SK-N-SH (cell line): ENCODE measurements around the gene GTF3C1. TPM values are rescaled to one million over a fixed set of nuclear protein-coding genes. Genes with fewer than 3 reads are reported as not detected.

ENCODE experiments used
- CTCF ChIA-PET: fragments of 300-600, 350-600 bp; formaldehyde crosslinking; extraction: SDS; loops from one replicate; lab custom pipeline; 2021; lab: Yijun Ruan, JAX
- POLR2A ChIA-PET: fragments of 350-600 bp; sonication (Branson Sonifier 250); formaldehyde crosslinking; extraction: SDS; loops from one replicate; lab custom pipeline; 2020; ENCODE audit warnings: antibody characterized with exemption, inconsistent platforms; lab: Yijun Ruan, JAX
- DNase-seq: peaks from one replicate; pipeline ENCODE4 v3.0.0; 2012
- H2AFZ ChIP-seq: fragments of 200-600 bp; sonication (generic); 2 replicates; pipeline ENCODE4 v1.8.1; 2016; ENCODE audit warnings: antibody characterized with exemption, mild to moderate bottlenecking, low read depth
- H3F3A ChIP-seq: fragments of 200-600 bp; sonication (generic); replicated peaks from 2 replicates; pipeline ENCODE3; 2016; ENCODE audit warnings: antibody characterized with exemption, mild to moderate bottlenecking; ENCODE audit not compliant: insufficient read depth
- H3K27ac ChIP-seq, 2 experiments: fragments of 200-500 bp in 1 of 2; fragments of 200-600 bp in 1 of 2; sonication (Bioruptor generic) in 1 of 2; sonication (generic), shearing (Covaris generic) in 1 of 2; 2 replicates each; pipeline versions ENCODE4 v1.5.1 to v1.6.1; 2014 to 2016; ENCODE audit warnings: low read depth in 2 of 2, inconsistent platforms in 1 of 2, low read length in 1 of 2, mild to moderate bottlenecking in 1 of 2, mixed read lengths in 1 of 2
- H3K27me3 ChIP-seq: fragments of 200-600 bp; sonication (generic), shearing (Covaris generic); 2 replicates; pipeline ENCODE4 v1.6.1; 2016; ENCODE audit warnings: mixed run types; ENCODE audit not compliant: insufficient read depth
- H3K36me3 ChIP-seq, 2 experiments: fragments of 200-500 bp in 1 of 2; fragments of 200-600 bp in 1 of 2; sonication (Bioruptor generic) in 1 of 2; sonication (generic) in 1 of 2; replicated peaks in 1 of 2; 2 replicates each; pipeline versions ENCODE3 to v1.5.1; 2014 to 2016; ENCODE audit warnings: low read length in 1 of 2, mild to moderate bottlenecking in 1 of 2; ENCODE audit not compliant: insufficient read depth in 2 of 2, control insufficient read depth in 1 of 2
- H3K4me1 ChIP-seq, 2 experiments: fragments of 200-500 bp in 1 of 2; fragments of 200-600 bp in 1 of 2; sonication (Bioruptor generic) in 1 of 2; sonication (generic), shearing (Covaris generic) in 1 of 2; 2 replicates each; pipeline versions ENCODE4 v1.5.1 to v1.6.1; 2014 to 2016; ENCODE audit warnings: low read depth in 1 of 2, low read length in 1 of 2, mixed run types in 1 of 2; ENCODE audit not compliant: insufficient read depth in 2 of 2, control insufficient read depth in 1 of 2
- H3K4me2 ChIP-seq: fragments of 200-600 bp; sonication (generic), shearing (Covaris generic); 2 replicates; pipeline ENCODE4 v1.6.1; 2017; ENCODE audit warnings: mixed run types
- H3K4me3 ChIP-seq, 2 experiments: fragments of 200-500 bp in 1 of 2; fragments of 200-600 bp in 1 of 2; sonication (Bioruptor generic) in 1 of 2; sonication (generic), shearing (Covaris generic) in 1 of 2; 2 replicates each; pipeline versions ENCODE4 v1.5.1 to v1.8.1; 2014 to 2016; ENCODE audit warnings: low read depth in 2 of 2, inconsistent platforms in 1 of 2, low read length in 1 of 2, mild to moderate bottlenecking in 1 of 2, mixed read lengths in 1 of 2, moderate library complexity in 1 of 2
- H3K79me2 ChIP-seq: fragments of 200-600 bp; sonication (generic); 2 replicates; pipeline ENCODE4 v1.8.1; 2017; ENCODE audit warnings: mild to moderate bottlenecking; ENCODE audit not compliant: insufficient read depth
- H3K9ac ChIP-seq: fragments of 200-600 bp; sonication (generic); 2 replicates; pipeline ENCODE4 v1.6.1; 2017; ENCODE audit warnings: mixed run types
- H3K9me2 ChIP-seq: fragments of 200-600 bp; sonication (generic); 2 replicates; pipeline ENCODE4 v1.6.1; 2017; ENCODE audit warnings: mixed run types
- H3K9me3 ChIP-seq: fragments of 200-600 bp; sonication (generic); 2 replicates; pipeline ENCODE4 v1.6.1; 2017; ENCODE audit warnings: mixed run types, mild to moderate bottlenecking, moderate library complexity
- H4K20me1 ChIP-seq: fragments of 200-600 bp; sonication (generic); 2 replicates; pipeline ENCODE4 v1.6.1; 2017; ENCODE audit warnings: mild to moderate bottlenecking, mixed run types; ENCODE audit not compliant: insufficient read depth
- ELF1 ChIP-seq: IDR thresholded peaks from 2 replicates; pipeline ENCODE4 v1.4.0; 2012
- EP300 ChIP-seq, 2 experiments: IDR thresholded peaks; 2 replicates each; pipeline versions ENCODE4 v1.4.0 to v1.6.1; 2012; ENCODE audit warnings: borderline replicate concordance in 1 of 2, low read depth in 1 of 2, low read length in 1 of 2
- EZH2phosphoT487 ChIP-seq: fragments of 200-600 bp; sonication (generic); IDR thresholded peaks from 2 replicates; pipeline ENCODE4 v1.6.1; 2017; ENCODE audit warnings: low read depth, mixed run types, mild to moderate bottlenecking, antibody characterized with exemption, moderate library complexity, borderline replicate concordance
- FOSL2 ChIP-seq: IDR thresholded peaks from 2 replicates; pipeline ENCODE4 v1.4.0; 2012; ENCODE audit warnings: low read depth, mild to moderate bottlenecking, moderate library complexity, borderline replicate concordance
- FOXM1 ChIP-seq: IDR thresholded peaks from 2 replicates; pipeline ENCODE4 v1.4.0; 2012; ENCODE audit warnings: low read depth, mild to moderate bottlenecking
- IRF3 ChIP-seq: fragments of 150-350 bp; IDR thresholded peaks from 2 replicates; pipeline ENCODE4 v1.6.1; 2016; ENCODE audit warnings: mild to moderate bottlenecking, low read depth, low read length
- JUND ChIP-seq: IDR thresholded peaks from 2 replicates; pipeline ENCODE4 v1.4.0; 2012
- MXI1 ChIP-seq: IDR thresholded peaks from 2 replicates; pipeline ENCODE4 v1.6.1; 2012; ENCODE audit warnings: mild to moderate bottlenecking, low read depth, low read length, improper control_type of control experiment
- POLR2AphosphoS5 ChIP-seq: IDR thresholded peaks from 2 replicates; pipeline ENCODE4 v1.6.1; 2012; ENCODE audit warnings: low read depth, low read length
- RCOR1 ChIP-seq: fragments of 150-350 bp; IDR thresholded peaks from 2 replicates; pipeline ENCODE4 v1.6.1; 2017; ENCODE audit warnings: antibody characterized with exemption, low read length
- SIN3A ChIP-seq: IDR thresholded peaks from 2 replicates; pipeline ENCODE4 v1.6.1; 2012; ENCODE audit warnings: low read depth, mild to moderate bottlenecking, low read length, moderate library complexity, borderline replicate concordance
- SMC3 ChIP-seq: IDR thresholded peaks from 2 replicates; pipeline ENCODE4 v1.6.1; 2012; ENCODE audit warnings: low read depth, low read length, improper control_type of control experiment
- TCF12 ChIP-seq: IDR thresholded peaks from 2 replicates; pipeline ENCODE4 v1.4.0; 2012
- TEAD4 ChIP-seq: IDR thresholded peaks from 2 replicates; pipeline ENCODE4 v1.4.0; 2012; ENCODE audit warnings: mild to moderate bottlenecking, borderline replicate concordance; ENCODE audit not compliant: insufficient read depth
- WGBS: methylation state at CpG from one replicate; pipeline ENCODE4 v1.1.6; 2017; ENCODE audit warnings: low lambda C conversion rate; 5-methylcytosine and 5-hydroxymethylcytosine counted together
- polyA plus RNA-seq, 3 experiments: library from polyadenylated mRNA; depleted of rRNA; stranded (reverse); fragments of >200 nt; gene quantifications; 2 replicates each; pipeline ENCODE4 v1.2.3, GENCODE V29; 2012
- TF ChIP-seq, protein P1 (sequence below): fragments of 150-350 bp; IDR thresholded peaks from 2 replicates; pipeline ENCODE4 v1.6.1; 2017; ENCODE audit warnings: antibody characterized with exemption, low read length, low read depth, borderline replicate concordance
- TF ChIP-seq, protein P2 (sequence below): fragments of 200-600 bp; sonication (generic); IDR thresholded peaks from 2 replicates; pipeline ENCODE4 v1.6.1; 2017; ENCODE audit warnings: antibody characterized with exemption, mild to moderate bottlenecking, moderate library complexity
- TF ChIP-seq, protein P3 (sequence below): IDR thresholded peaks from 2 replicates; pipeline ENCODE4 v1.4.0; 2012; ENCODE audit warnings: low read depth, borderline replicate concordance

The GTF3C1 gene
- polyA plus RNA-seq, 1 of the 3 experiments (the other 2 are of a cell fraction), result 47.2 TPM

DNA sequence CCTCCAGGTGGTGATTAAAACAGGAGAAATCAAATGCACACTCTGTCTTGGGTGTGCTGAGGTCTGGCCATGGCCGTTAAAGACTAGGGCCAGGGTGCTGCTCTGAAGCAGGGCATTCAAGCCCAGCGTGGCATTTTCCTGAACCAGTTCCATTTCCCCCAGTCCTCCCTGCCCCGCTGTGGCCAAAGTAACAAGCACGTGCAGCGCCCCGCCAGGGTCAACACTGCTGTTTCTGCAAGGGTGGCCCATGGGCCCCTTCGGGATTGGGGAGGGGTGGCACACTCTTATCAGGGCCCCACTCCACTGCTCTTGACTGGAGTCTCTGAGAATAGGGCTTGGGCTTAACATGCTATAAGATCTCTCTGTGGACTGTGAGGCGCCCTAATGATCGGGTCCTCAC, 74.8 kb downstream of the GTF3C1 start:
- CTCF ChIA-PET, result no interaction called here
- H4K20me1 ChIP-seq, result no peaks in the 10 kb centered on the region
- H3K79me2 ChIP-seq, result no peaks in the 10 kb centered on the region
- TF ChIP-seq SIN3A, result no peak
- no peak for TF ChIP-seq EP300 (IDR thresholded peaks at IDR 0.05; ENCODE audit: borderline replicate concordance in 1 of 2, low read depth in 1 of 2, low read length in 1 of 2)
- no peak for TF ChIP-seq SMC3
- no peak for TF ChIP-seq IRF3
- TF ChIP-seq FOXM1, result no peak
- TF ChIP-seq TEAD4, result no peak
- TF ChIP-seq, protein P1, sequence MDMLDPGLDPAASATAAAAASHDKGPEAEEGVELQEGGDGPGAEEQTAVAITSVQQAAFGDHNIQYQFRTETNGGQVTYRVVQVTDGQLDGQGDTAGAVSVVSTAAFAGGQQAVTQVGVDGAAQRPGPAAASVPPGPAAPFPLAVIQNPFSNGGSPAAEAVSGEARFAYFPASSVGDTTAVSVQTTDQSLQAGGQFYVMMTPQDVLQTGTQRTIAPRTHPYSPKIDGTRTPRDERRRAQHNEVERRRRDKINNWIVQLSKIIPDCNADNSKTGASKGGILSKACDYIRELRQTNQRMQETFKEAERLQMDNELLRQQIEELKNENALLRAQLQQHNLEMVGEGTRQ, result no peak
- no peak for TF ChIP-seq POLR2AphosphoS5
- no peak for TF ChIP-seq FOSL2
- TF ChIP-seq, protein P2, sequence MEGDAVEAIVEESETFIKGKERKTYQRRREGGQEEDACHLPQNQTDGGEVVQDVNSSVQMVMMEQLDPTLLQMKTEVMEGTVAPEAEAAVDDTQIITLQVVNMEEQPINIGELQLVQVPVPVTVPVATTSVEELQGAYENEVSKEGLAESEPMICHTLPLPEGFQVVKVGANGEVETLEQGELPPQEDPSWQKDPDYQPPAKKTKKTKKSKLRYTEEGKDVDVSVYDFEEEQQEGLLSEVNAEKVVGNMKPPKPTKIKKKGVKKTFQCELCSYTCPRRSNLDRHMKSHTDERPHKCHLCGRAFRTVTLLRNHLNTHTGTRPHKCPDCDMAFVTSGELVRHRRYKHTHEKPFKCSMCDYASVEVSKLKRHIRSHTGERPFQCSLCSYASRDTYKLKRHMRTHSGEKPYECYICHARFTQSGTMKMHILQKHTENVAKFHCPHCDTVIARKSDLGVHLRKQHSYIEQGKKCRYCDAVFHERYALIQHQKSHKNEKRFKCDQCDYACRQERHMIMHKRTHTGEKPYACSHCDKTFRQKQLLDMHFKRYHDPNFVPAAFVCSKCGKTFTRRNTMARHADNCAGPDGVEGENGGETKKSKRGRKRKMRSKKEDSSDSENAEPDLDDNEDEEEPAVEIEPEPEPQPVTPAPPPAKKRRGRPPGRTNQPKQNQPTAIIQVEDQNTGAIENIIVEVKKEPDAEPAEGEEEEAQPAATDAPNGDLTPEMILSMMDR, result no peak
- TF ChIP-seq RCOR1, result no peak
- no peak for TF ChIP-seq ELF1
- peaks cover 44 to 64% of the 10 kb centered on the region in 2 experiments for H3K36me3 ChIP-seq
- H3F3A ChIP-seq, result peaks cover 25% of the 10 kb centered on the region
- H3K9ac ChIP-seq, result peak overlapping the region; percentile 59; the same call in 1 of the 2 replicates
- no peak overlapping the region for H2AFZ ChIP-seq
- POLR2A ChIA-PET, result no interaction called here
- no peak overlapping the region for H3K4me3 ChIP-seq
- no peaks in the 10 kb centered on the region for H3K27me3 ChIP-seq
- H3K4me1 ChIP-seq, result peaks cover 0 to 24% of the 10 kb centered on the region in 2 experiments; a peak in 2 of 4 replicates
- 100% methylated on average over 5 of the region's 9 CpGs for WGBS
- H3K27ac ChIP-seq, result peak overlapping the region in 1 of 2 experiments; percentile 97; a peak in 2 of 4 replicates
- H3K9me2 ChIP-seq, result no peaks in the 10 kb centered on the region
- H3K4me2 ChIP-seq, result peak overlapping the region; percentile 71; the same call in 1 of the 2 replicates
- no peak for DNase-seq
- H3K9me3 ChIP-seq, result no peaks in the 10 kb centered on the region

DNA sequence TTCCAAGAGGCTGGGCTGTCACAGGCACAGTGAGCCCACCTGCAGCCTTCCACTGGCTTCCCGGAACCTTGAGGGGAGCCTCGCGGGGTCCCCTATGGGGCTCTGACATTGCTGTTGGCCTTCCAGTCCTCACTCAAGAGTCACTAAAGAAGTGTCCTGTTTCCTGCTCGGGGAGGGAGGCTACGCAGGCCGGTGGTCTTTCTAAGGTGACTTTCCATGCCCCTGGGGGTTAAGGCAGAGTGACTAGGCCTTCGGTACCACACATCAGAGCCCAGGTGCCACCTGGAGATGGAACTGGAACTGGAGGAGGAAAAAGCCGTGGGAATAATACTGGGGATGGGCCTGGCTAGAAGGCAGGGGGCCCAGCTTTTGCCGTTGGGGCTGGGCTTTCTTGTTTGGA, 75.7 kb downstream of the GTF3C1 start:
- 100% methylated on average over 2 of the region's 9 CpGs for WGBS

More for the DNA sequence above, 75.7 kb downstream of the GTF3C1 start:
- H3K9ac ChIP-seq, result no peak overlapping the region
- CTCF ChIA-PET, result interaction anchor here (1.3 kb wide), 1 partner anchor 394 kb away, joined by 3 read pairs; no protein-coding TSS in a partner anchor
- DNase-seq, result no peak
- no peaks in the 10 kb centered on the region for H3K9me2 ChIP-seq
- H3K4me1 ChIP-seq, result peaks cover 0 to 24% of the 10 kb centered on the region in 2 experiments; a peak in 2 of 4 replicates
- TF ChIP-seq, protein P3, sequence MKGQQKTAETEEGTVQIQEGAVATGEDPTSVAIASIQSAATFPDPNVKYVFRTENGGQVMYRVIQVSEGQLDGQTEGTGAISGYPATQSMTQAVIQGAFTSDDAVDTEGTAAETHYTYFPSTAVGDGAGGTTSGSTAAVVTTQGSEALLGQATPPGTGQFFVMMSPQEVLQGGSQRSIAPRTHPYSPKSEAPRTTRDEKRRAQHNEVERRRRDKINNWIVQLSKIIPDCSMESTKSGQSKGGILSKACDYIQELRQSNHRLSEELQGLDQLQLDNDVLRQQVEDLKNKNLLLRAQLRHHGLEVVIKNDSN, result no peak
- TF ChIP-seq SIN3A, result no peak
- no peak for TF ChIP-seq MXI1
- no peak for TF ChIP-seq FOSL2
- TF ChIP-seq JUND, result no peak
- TF ChIP-seq TCF12, result no peak
- no peak for TF ChIP-seq EZH2phosphoT487
- no peaks in the 10 kb centered on the region for H3K27me3 ChIP-seq
- H3K9me3 ChIP-seq, result no peaks in the 10 kb centered on the region
- H2AFZ ChIP-seq, result no peak overlapping the region
- H3F3A ChIP-seq, result peaks cover 25% of the 10 kb centered on the region
- no peak overlapping the region for H3K4me3 ChIP-seq
- H3K27ac ChIP-seq, result 0 out of 4 replicates have a peak overlapping the region, but pooled peaks of 1 of the 2 experiments have one; percentile 97
- H3K4me2 ChIP-seq, result no peak overlapping the region
- no peaks in the 10 kb centered on the region for H3K79me2 ChIP-seq
- H4K20me1 ChIP-seq, result no peaks in the 10 kb centered on the region
- peaks cover 45 to 71% of the 10 kb centered on the region in 2 experiments for H3K36me3 ChIP-seq
- POLR2A ChIA-PET, result no interaction called here
